Colonic mucosa (tissue), 4 donors: Measurements from ENCODE around the gene MDC1. TPM values are rescaled to one million over a fixed set of nuclear protein-coding genes. Genes with fewer than 3 reads are reported as not detected.

Experiments
- DNase-seq: peaks from one replicate; pipeline ENCODE4 v3.0.0-alpha.2; 2020
- H3K27ac ChIP-seq: fragments of 200-600 bp; one replicate; pipeline ENCODE4 v1.8.0; 2021
- H3K27me3 ChIP-seq: fragments of 200-600 bp; one replicate; pipeline ENCODE4 v1.8.0; 2021
- H3K36me3 ChIP-seq: fragments of 200-600 bp; one replicate; pipeline ENCODE4 v1.8.0; 2021
- H3K4me1 ChIP-seq: fragments of 200-600 bp; one replicate; pipeline ENCODE4 v1.8.0; 2021; ENCODE audit warnings: mild to moderate bottlenecking
- H3K4me3 ChIP-seq: fragments of 200-600 bp; one replicate; pipeline ENCODE4 v1.8.0; 2021
- H3K9ac ChIP-seq, 2 donors: one replicate each; pipeline ENCODE4 v1.7.0; 2013; ENCODE audit warnings: control low read depth in 2 of 2, low read depth in 2 of 2, low read length in 2 of 2
- H3K9me3 ChIP-seq: fragments of 200-600 bp; one replicate; pipeline ENCODE4 v1.8.0; 2021
- CTCF ChIP-seq: fragments of 200-600 bp; IDR thresholded peaks from one replicate; pipeline ENCODE4 v1.8.0; 2022; ENCODE audit warnings: antibody characterized with exemption, mild to moderate bottlenecking
- intact Hi-C: fragments of 100-400 bp; cut with DNase I; formaldehyde crosslinking; loops from one replicate; pipeline ENCODE4 v1.14.1; 2022
- total RNA-seq, 2 donors: library from RNA; stranded (reverse); fragmentation: NEBNext Ultra II Directional in 1 of 2; extraction: Animal tissue kit (Norgen Biotek cat#: 25700) in 1 of 2; gene quantifications; one replicate each; pipeline ENCODE4 v1.2.1, GENCODE V29; 2021
- donor health status: healthy.
- donor health status: DM: no; HTN: no; CAD: no.
- donor health status: DM: no; HTN: no; CAD: no.

The MDC1 gene
- total RNA-seq, 2 donors from 2014 or later: 14.0 to 59.0 TPM

- peak within 1 kb of the TSS; percentile 81 for H3K4me3 ChIP-seq
- no peaks in the 10 kb centered on the region for H3K27me3 ChIP-seq
- peaks cover 30% of the 10 kb centered on the region for H3K4me1 ChIP-seq
- peak; percentile 100 for DNase-seq
- no peak for TF ChIP-seq CTCF
- H3K9ac ChIP-seq: peak within 1 kb of the TSS; percentile 94 to 95
- peaks cover 19% of the 10 kb centered on the region for H3K36me3 ChIP-seq
- H3K9me3 ChIP-seq: no peaks in the 10 kb centered on the region
- peak within 1 kb of the TSS; percentile 98 for H3K27ac ChIP-seq
- intact Hi-C loops: loop anchor here (5.0 kb wide), 3 partner anchors 40 to 135 kb away; no protein-coding TSS in a partner anchor
Measured at GRCh38 chr6:30742316-30743098, 25.4 kb upstream of the MDC1 start, which contains the start of gene FLOT1. FLOT1 (minus strand) TSS chr6:30742687; CDS start chr6:30742189, 498 bp downstream.

GRCh38 chr6:30741789-30742315 is 24.8 kb upstream of the MDC1 start:
- peak overlapping the region; percentile 98 for H3K27ac ChIP-seq
- peaks cover 30% of the 10 kb centered on the region for H3K4me1 ChIP-seq
- no peak for TF ChIP-seq CTCF
- H3K9me3 ChIP-seq: no peaks in the 10 kb centered on the region
- no peak for DNase-seq
- peaks cover 19% of the 10 kb centered on the region for H3K36me3 ChIP-seq
- H3K9ac ChIP-seq: peak overlapping the region; percentile 94 to 95
- intact Hi-C loops: loop anchor here (5.0 kb wide), 3 partner anchors 40 to 135 kb away; no protein-coding TSS in a partner anchor
- H3K4me3 ChIP-seq: peak overlapping the region; percentile 81
- H3K27me3 ChIP-seq: no peaks in the 10 kb centered on the region

- Histone ChIP-seq H3K4me1 (peaks cover 30% of the 10 kb centered on the region), H3K27me3 (no peaks in the 10 kb centered on the region), H3K27ac (peak overlapping the region; percentile 98), H3K9me3 (no peaks in the 10 kb centered on the region), H3K4me3 (peak overlapping the region; percentile 81), H3K36me3 (peaks cover 19% of the 10 kb centered on the region), H3K9ac (peak overlapping the region; percentile 94 to 95)
- DNase-seq: no peak
- TF ChIP-seq CTCF: no peak
- intact Hi-C loops: loop anchor here (5.0 kb wide), 3 partner anchors 41 to 136 kb away; no protein-coding TSS in a partner anchor
Measured at GRCh38 chr6:30741063-30741779, 24.1 kb upstream of the MDC1 start.

- intact Hi-C loops: loop anchor here (5.0 kb wide), 3 partner anchors 42 to 137 kb away; no protein-coding TSS in a partner anchor
Measured at GRCh38 chr6:30740540-30740870, 23.4 kb upstream of the MDC1 start.

More at GRCh38 chr6:30740540-30740870, 23.4 kb upstream of the MDC1 start:
- DNase-seq: no peak
- TF ChIP-seq CTCF: no peak
- no peaks in the 10 kb centered on the region for H3K27me3 ChIP-seq
- no peak overlapping the region for H3K4me3 ChIP-seq
- H3K4me1 ChIP-seq: peaks cover 30% of the 10 kb centered on the region
- H3K36me3 ChIP-seq: peaks cover 23% of the 10 kb centered on the region
- H3K27ac ChIP-seq: peak overlapping the region; percentile 98
- H3K9ac ChIP-seq: peak overlapping the region in 1 of 2 donors; percentile 49
- H3K9me3 ChIP-seq: no peaks in the 10 kb centered on the region
